Activated CD4-positive, alpha-beta T cell treated with anti-CD3 and anti-CD28 coated beads for 1 hour (primary cell): ENCODE measurements around the gene SPEF1.

Source experiments
- DNase-seq: peaks from one replicate; pipeline ENCODE4 v3.0.0-alpha.2; 2020

SPEF1 gene

DNA sequence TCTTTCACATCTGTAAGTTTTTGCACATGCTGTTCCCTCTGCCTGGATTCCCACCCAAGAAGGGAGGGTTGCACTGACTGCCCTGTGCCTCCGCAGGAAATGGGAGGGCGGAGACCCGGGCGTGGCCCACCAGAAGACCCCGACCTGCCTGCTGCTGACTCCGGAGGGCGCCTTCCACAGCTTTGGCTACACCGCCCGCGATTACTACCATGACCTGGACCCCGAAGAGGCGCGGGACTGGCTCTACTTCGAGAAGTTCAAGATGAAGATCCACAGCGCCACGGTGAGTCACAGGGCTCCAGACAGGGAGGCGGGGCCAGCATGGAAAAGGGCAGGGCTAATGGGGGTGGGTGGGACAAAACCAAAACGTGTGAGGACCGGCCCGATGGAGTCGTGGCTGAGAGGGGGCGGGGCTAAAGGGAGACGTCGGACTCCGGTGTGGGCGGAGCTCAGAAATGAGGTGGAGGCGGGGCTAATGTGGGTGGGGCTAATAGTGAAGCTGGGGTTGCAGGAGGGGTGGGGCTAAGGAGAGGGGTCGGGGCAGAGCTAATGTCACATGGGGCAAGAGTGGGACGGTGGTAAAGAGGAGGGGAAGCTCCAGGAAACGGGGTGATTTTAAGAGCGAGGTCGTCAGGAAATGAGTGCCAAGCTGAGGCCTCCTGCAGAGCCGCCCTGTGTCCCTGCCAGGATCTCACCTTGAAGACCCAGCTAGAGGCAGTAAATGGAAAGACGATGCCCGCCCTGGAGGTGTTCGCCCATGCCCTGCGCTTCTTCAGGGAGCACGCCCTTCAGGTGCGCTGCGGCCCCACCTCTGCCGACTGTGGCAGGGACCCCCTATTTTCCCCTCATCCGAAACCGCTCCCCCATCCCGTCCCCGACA is 36.2 kb downstream of the SPEF1 start:
- peak; percentile 61 for DNase-seq

DNA sequence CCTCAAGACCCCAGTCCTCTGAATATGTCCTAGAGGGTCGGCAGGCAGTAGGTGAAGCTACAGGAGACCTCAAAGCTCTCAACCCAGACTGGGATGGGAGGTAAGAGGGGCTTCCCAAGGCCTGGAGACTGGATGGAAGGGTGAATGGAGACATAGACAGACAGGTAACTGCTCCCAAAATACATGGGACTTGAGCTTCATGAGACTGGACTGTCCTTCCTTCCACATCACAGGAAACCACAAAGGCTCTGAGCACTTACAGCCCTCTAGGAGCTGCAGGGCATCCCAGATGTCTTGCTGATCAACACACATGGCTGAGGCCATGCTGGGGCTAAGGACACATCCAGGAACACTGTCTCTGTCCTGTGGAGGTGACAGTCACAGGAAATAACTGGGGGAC is 37.2 kb downstream of the SPEF1 start:
- DNase-seq: no peak

- no peak for DNase-seq
Observed at GRCh38 chr20:3743251-3743650, 38.0 kb downstream of the SPEF1 start.

DNA sequence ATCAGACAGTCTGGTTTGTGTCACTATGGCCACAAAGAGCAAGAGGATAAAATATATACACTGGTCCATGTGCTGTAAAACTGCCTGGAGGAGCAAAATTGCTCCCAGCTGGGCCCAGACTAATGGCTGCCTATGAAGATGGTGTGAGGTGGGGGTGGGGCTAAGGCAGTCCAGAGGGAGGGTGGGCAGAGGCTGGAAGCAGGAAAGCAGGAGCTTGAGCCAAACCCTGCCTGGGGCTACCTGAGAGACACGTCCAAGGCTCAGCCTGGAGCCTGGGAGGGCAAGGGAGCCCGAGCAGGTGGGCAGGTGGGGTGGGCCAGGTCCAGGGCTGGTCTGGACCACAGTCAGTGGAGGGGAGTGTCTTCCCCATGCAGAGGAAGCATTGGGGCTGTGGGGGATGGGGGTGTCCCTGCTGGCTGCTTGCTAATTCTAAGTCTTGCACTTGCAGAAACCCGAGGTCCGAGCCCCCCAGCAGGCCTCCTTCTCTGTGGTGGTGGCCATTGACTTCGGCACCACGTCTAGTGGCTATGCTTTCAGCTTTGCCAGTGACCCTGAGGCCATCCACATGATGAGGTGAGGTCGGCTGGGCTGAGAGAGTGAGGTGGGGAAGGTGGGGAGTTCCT is 39.3 kb downstream of the SPEF1 start:
- no peak for DNase-seq

DNA sequence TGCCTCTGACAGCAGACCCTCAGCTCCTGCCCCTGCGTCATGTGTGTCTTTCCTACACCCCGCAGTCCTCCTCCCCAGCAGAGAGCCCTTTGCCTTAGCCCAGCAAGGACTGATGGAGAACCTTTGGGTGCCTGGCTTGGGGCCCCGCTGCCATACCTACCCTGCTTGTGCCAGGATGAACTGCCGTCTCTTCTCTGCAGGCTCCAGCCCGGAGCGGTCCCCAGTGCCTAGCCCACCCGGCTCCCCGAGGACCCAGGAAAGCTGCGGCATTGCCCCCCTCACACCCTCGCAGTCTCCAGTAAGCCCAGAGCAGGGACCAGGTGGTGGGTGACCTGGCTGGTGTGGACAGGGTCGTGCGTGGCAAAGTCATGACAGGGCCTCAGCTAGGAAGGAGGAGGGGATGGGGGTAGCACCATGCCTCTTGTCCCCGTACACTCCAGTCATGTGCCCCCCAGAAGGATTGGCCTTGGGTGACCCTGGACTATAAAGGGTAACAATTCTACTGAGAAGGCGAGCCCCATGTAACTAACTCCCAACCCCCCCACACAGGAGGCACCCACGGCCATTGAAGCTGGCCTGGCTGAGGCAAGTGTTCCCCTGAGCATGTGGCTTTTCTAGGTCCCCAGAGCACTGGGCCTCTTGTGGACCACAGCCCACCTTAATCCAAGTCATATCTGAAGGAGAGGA is 40.5 kb downstream of the SPEF1 start:
- DNase-seq: no peak

DNA sequence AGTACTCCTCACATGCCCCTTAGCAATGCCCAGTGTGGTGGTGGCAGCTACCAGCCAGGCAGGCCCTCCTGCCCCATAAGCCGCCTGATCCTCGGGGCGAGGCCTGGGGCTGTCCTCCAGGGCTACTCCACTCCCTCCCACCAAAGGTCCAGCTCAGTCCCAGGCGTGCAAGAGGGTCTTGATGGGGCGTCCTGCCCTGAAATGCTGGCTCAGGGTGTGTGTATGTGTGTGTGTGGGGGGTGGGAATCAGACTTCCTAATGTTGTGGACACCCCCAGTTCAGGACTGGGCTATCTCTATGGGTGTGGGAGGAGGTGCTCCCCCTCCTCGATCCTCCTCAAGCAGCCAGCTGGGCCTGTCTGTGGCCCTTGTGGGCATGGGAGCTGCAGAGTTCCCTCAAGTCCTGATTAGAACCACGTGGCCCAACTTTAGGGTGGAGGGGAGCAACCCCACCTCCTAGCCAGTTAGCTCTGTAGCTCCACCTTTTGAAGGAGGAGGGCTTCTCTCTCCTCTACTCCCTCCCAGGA is 41.3 kb downstream of the SPEF1 start:
- DNase-seq: no peak

GRCh38 chr20:3739054-3739925 is 42.0 kb downstream of the SPEF1 start:
- DNase-seq: no peak

DNA sequence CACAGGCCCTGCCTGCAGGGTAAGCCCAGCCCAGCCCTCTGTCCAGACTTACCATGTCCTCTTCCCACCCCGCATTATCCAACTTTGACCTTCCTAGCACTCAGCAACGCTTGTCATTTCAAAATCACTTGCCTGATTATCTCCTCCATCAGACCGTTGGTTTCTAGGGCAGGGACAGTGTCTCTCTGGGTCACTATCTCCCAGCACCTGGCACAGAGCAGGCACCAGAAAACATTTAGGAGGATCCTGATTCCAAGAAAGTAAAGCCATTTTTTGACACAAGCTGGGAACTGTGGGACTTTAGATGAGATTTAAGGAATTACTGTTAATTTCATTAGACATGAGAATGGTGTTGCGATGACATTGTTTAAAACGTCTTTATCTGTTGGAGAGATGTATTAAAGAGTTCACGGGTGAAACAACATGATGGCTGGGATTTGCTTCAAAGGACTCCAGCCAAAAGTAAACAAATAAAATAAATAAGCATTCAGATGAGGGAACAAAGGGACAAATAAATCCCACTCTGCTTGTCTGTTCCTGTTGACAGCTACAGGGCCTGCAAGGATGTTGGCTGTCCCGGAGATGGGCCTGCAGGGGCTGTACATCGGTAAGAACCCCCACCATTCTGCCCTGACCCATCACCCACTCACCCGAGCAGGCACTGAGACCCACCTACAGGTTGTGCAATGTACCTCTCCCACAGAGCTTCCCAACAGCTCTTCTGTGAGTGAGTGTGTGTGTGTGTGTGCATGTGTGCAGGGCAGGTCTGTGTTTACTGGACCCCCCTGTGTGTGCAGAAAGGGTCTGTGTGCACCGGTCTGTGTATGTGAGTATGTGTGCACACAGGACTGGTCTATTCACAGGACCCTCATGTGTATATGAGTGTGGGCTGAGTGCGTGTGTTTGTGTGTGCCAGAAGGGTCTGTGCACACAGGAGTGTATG is 42.9 kb downstream of the SPEF1 start:
- DNase-seq: no peak

GRCh38 chr20:3735768-3736167 is 45.5 kb downstream of the SPEF1 start:
- DNase-seq: no peak

GRCh38 chr20:3734111-3734843 is 47.0 kb downstream of the SPEF1 start:
- DNase-seq: no peak

- no peak for DNase-seq
Observed at GRCh38 chr20:3733119-3733995, 47.9 kb downstream of the SPEF1 start.

DNA sequence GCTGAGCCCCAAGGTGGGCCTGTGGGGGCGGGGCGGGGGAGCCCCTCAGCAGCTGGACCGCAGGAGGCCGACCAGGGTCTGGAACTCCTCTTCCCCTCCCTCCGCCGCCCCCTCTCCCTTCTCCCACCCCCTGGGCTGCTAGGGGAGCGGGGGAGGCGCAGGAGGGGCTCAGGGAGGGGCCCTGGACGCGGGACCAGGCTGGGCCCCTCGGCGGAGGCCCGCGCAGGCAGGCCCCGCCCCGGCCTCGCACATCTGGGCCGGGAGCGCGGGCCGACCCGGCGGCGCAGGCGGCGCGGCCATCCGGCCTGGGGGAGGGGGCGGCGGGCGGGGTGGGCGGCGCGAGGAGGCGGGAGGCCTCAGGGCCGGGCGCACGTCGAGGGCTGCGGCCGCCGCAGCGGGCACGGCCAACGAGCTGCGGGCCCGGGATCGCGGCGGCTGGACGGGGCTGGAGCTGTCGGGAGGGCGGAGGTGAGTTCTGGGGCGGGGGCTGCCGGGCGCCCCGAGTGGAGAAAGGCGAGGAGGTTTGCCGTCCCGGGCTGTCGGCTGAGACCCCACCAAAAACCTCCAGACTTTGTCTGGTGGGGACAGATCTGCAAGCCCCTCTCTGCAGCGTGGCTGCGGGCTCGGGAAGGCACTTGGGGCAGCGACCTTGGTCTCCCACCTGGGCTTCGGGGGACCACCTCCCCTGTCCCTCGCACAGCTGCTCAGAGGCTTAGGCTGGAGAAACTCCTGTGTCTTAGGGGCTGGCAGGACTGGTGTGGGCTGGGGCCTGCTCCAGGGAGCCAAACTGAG is 48.7 kb downstream of the SPEF1 start, which contains the start of gene HSPA12B:
Gene HSPA12B (plus strand): TSS at position 359 of the 792 bp plus-strand sequence. CDS start 5,990 bp downstream, outside the sequence.
- DNase-seq: no peak

DNA sequence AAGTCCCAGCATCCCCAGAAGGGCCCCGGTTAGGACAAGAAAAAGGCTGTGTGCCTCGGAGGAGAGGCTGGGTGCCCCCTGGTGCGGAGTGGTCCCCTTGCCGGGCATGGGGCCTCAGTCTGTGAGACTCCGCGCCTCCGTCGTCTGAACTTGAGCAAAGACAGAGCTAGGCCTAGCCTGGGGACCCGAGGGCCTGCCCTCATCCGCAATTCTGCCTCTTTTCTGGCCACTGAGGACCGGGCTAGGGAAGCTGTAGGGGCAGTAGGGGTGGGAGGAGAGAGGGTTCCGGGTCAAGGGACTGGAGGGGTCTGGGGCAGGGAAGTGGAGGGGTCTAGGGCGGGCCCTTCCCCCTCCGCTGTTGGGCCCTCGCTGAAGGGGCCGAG is 49.3 kb downstream of the SPEF1 start:
- no peak for DNase-seq

GRCh38 chr20:3730803-3731672 is 50.2 kb downstream of the SPEF1 start:
- DNase-seq: no peak

DNA sequence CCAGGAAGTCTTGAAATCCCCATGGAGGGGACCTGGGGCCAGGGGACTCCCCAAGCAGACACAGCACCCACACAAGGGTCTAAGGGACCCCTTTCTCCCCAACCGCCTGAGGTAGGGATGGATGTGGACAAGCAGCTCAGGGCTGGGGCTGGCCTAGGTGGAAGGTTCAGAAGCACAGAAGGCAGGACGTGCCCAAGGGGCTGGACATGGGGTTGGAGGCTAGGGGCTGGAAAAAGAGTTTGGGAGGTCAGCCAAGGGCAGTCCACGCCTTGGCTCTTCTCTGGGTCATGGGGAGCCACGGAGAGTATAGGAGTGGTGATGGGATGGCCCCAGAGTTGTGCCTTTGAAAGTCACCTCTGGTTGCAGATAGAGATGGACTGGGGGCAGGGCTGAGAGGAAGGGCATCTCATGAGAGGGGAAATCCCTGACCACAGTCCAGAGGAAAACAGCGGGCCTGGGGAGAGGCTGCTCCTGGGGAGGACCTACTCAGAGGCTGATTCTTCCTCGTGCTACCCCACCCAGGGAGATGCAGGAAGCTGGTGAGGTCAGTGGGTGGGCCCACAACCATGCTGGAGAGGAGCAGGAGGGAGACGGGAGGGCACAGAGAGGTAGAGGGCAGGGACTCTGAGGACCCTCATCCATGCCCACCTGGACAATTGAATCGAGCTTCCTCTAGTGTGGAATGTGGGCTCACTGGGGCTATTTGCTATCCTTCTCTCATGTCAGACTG is 51.3 kb downstream of the SPEF1 start:
- no peak for DNase-seq

DNA sequence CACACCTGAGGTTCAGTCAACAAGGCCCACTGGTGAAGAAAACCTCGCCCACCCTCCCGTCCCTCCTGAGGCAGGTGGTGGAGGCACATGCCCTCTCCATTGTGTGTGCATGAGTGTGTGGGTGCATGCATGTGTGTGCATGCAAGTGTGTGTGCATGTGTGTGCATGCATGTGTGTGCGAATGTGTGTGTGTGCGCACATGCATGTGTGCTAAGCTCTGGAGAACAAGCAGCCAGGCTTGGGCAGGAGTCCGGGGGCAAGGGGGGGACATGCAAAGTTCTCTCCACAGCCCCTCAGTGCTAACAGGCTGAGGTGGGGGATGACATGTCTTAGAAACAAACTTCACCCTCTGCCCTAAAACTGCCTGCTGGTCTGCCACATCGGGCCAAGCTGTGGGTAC is 51.9 kb downstream of the SPEF1 start:
- DNase-seq: no peak

DNA sequence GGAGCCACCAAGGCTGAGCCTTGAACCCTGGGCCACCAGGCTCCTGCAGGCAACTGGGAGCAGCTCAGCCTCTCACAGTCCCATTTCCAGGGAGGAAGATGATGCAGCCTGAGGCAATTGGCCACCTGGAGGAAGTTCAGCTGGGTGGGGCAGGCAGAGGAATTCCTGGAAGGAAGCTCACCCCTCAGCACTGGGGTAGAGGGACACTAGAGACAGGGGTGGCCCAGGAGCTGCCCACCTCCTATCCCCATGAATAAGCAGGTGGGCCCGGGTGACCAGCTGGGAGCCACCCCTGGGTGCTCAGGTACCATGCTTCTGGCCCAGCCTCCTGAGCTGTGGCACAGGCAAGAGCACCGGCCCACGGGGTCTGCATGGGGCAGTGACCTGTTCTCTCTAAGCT is 52.4 kb downstream of the SPEF1 start:
- no peak for DNase-seq
